Muscle of back (tissue), 11 donors: Measurements from ENCODE around the gene CD59. TPM values are rescaled to one million over a fixed set of nuclear protein-coding genes. Genes with fewer than 3 reads are reported as not detected.
"Not testable (repeated sequence)": the region's sequence is repeated elsewhere in the genome, so short reads cannot be mapped to it uniquely, and the experiment has no call there.

Source experiments
- DNase-seq, 3 donors: peaks; one replicate each; pipeline versions ENCODE4 v3.0.0 to v3.0.0-alpha.2; 2013
- polyA plus RNA-seq, 10 donors: library from polyadenylated mRNA; unstranded; fragments of 120-200 nt; gene quantifications; one replicate each; pipeline ENCODE4 v1.2.1, GENCODE V29; 2013; ENCODE audit not compliant: insufficient read length in 10 of 10

Gene CD59
- polyA plus RNA-seq, 10 donors = 90.7 to 137 (median 114) TPM

GRCh38 chr11:33751878-33752277 is 15.7 kb upstream of the CD59 start:
- DNase-seq = no peak

- peak in 2 of 3 donors; percentile 61 to 70 for DNase-seq
Observed at GRCh38 chr11:33747979-33748378, 11.8 kb upstream of the CD59 start.

GRCh38 chr11:33743291-33743690 is 7.1 kb upstream of the CD59 start:
- no peak for DNase-seq

GRCh38 chr11:33742249-33742851 is 6.1 kb upstream of the CD59 start:
- DNase-seq = peak in 2 of 3 donors; percentile 27 to 51

GRCh38 chr11:33741806-33742205 is 5.6 kb upstream of the CD59 start:
- DNase-seq = no peak

- DNase-seq = peak in 1 of 3 donors; percentile 59
Observed at GRCh38 chr11:33737362-33737821, 1.2 kb upstream of the CD59 start.

GRCh38 chr11:33735271-33736147 is 714 bp downstream of the CD59 start:
- peak in 2 of 3 donors; percentile 39 to 55 for DNase-seq

GRCh38 chr11:33734441-33735270 is 1.6 kb downstream of the CD59 start:
- DNase-seq = peak in 2 of 3 donors; percentile 61 to 80

- peak in 1 of 3 donors; percentile 44 for DNase-seq
Observed at GRCh38 chr11:33733980-33734379, 2.2 kb downstream of the CD59 start.

- no peak for DNase-seq
Observed at GRCh38 chr11:33731723-33732531, 4.3 kb downstream of the CD59 start.

- no peak for DNase-seq
Observed at GRCh38 chr11:33730716-33731115, 5.5 kb downstream of the CD59 start.

- not testable (repeated sequence) for DNase-seq
Observed at GRCh38 chr11:33729072-33729664, 7.1 kb downstream of the CD59 start.

GRCh38 chr11:33727539-33727938 is 8.7 kb downstream of the CD59 start:
- not testable (repeated sequence) for DNase-seq

GRCh38 chr11:33725496-33725895 is 10.7 kb downstream of the CD59 start:
- DNase-seq = no peak

GRCh38 chr11:33724644-33725035 is 11.6 kb downstream of the CD59 start:
- peak in 2 of 3 donors; percentile 41 to 63 for DNase-seq

- DNase-seq = peak in 1 of 3 donors; percentile 92
Observed at GRCh38 chr11:33723238-33723881, 12.9 kb downstream of the CD59 start.

- DNase-seq = peak in 1 of 3 donors; percentile 49
Observed at GRCh38 chr11:33722590-33723234, 13.5 kb downstream of the CD59 start.

- DNase-seq = no peak
Observed at GRCh38 chr11:33721984-33722383, 14.2 kb downstream of the CD59 start.

GRCh38 chr11:33721426-33721825 is 14.8 kb downstream of the CD59 start:
- DNase-seq = peak in 1 of 3 donors; percentile 65

- DNase-seq = no peak
Observed at GRCh38 chr11:33719587-33719986, 16.6 kb downstream of the CD59 start.
